ACC112 (cell line): Measurements from ENCODE around the gene RERG.

ENCODE experiments used
- H2AFZ ChIP-seq: fragments of 200-600 bp; sonication (generic); one replicate; pipeline ENCODE4 v1.6.0; 2017; ENCODE audit warnings: antibody characterized with exemption, low read length; ENCODE audit not compliant: unreplicated experiment
- H3K27ac ChIP-seq: fragments of 200-600 bp; sonication (generic); 2 replicates; pipeline ENCODE4 v1.5.1; 2014; ENCODE audit warnings: low read depth, mild to moderate bottlenecking, antibody characterized with exemption, low read length, moderate library complexity
- H3K27me3 ChIP-seq: fragments of 200-600 bp; sonication (generic); 2 replicates; pipeline ENCODE4 v1.6.1; 2014; ENCODE audit warnings: mild to moderate bottlenecking, antibody characterized with exemption, low read length, moderate library complexity, mixed read lengths; ENCODE audit not compliant: insufficient read depth
- H3K36me3 ChIP-seq: fragments of 200-600 bp; sonication (generic); 2 replicates; pipeline ENCODE4 v1.6.1; 2016; ENCODE audit warnings: mild to moderate bottlenecking, antibody characterized with exemption, low read length, moderate library complexity, mixed read lengths; ENCODE audit not compliant: insufficient read depth
- H3K4me1 ChIP-seq: fragments of 200-600 bp; sonication (generic); one replicate; pipeline ENCODE4 v1.6.1; 2016; ENCODE audit warnings: low read length, mixed read lengths; ENCODE audit not compliant: insufficient read depth, unreplicated experiment, control insufficient read depth
- H3K4me3 ChIP-seq: fragments of 200-600 bp; sonication (generic); 2 replicates; pipeline ENCODE4 v1.5.1; 2014; ENCODE audit warnings: mild to moderate bottlenecking, low read depth, low read length
- H3K79me2 ChIP-seq: fragments of 200-600 bp; sonication (generic); one replicate; pipeline ENCODE4 v1.6.0; 2016; ENCODE audit warnings: low read length; ENCODE audit not compliant: control insufficient read depth, unreplicated experiment, insufficient read depth

RERG gene

GRCh38 chr12:15188127-15188526 lies 33.1 kb downstream of the RERG start:
- no peak overlapping the region for H3K27ac ChIP-seq
- no peak overlapping the region for H2AFZ ChIP-seq
- no peak overlapping the region for H3K4me3 ChIP-seq
- H3K27me3 ChIP-seq: no peaks in the 10 kb centered on the region
- no peaks in the 10 kb centered on the region for H3K36me3 ChIP-seq
- peaks cover 10% of the 10 kb centered on the region for H3K4me1 ChIP-seq
- no peaks in the 10 kb centered on the region for H3K79me2 ChIP-seq

GRCh38 chr12:15186597-15186996 lies 34.6 kb downstream of the RERG start:
- H3K79me2 ChIP-seq: no peaks in the 10 kb centered on the region
- H3K27me3 ChIP-seq: no peaks in the 10 kb centered on the region
- H2AFZ ChIP-seq: no peak overlapping the region
- no peak overlapping the region for H3K27ac ChIP-seq
- H3K4me3 ChIP-seq: no peak overlapping the region
- H3K36me3 ChIP-seq: no peaks in the 10 kb centered on the region
- H3K4me1 ChIP-seq: no peaks in the 10 kb centered on the region

GRCh38 chr12:15184484-15184883 lies 36.7 kb downstream of the RERG start:
- no peaks in the 10 kb centered on the region for H3K27me3 ChIP-seq

GRCh38 chr12:15183821-15184220 lies 37.4 kb downstream of the RERG start:
- Histone ChIP-seq H3K27me3 (no peaks in the 10 kb centered on the region), H3K4me1 (no peaks in the 10 kb centered on the region), H2AFZ (no peak overlapping the region), H3K4me3 (no peak overlapping the region), H3K36me3 (no peaks in the 10 kb centered on the region), H3K27ac (no peak overlapping the region), H3K79me2 (no peaks in the 10 kb centered on the region)

More at GRCh38 chr12:15184484-15184883, 36.7 kb downstream of the RERG start:
- Histone ChIP-seq H3K79me2 (no peaks in the 10 kb centered on the region), H2AFZ (no peak overlapping the region), H3K4me3 (no peak overlapping the region), H3K27ac (no peak overlapping the region), H3K4me1 (no peaks in the 10 kb centered on the region), H3K36me3 (no peaks in the 10 kb centered on the region)

GRCh38 chr12:15181017-15181683 lies 40.1 kb downstream of the RERG start:
- H3K79me2 ChIP-seq: no peaks in the 10 kb centered on the region
- no peaks in the 10 kb centered on the region for H3K4me1 ChIP-seq
- no peak overlapping the region for H3K27ac ChIP-seq
- no peak overlapping the region for H3K4me3 ChIP-seq
- H3K27me3 ChIP-seq: no peaks in the 10 kb centered on the region
- H3K36me3 ChIP-seq: no peaks in the 10 kb centered on the region
- H2AFZ ChIP-seq: no peak overlapping the region

GRCh38 chr12:15180325-15180724 lies 40.9 kb downstream of the RERG start:
- H3K27ac ChIP-seq: no peak overlapping the region
- no peaks in the 10 kb centered on the region for H3K79me2 ChIP-seq
- no peak overlapping the region for H3K4me3 ChIP-seq
- no peaks in the 10 kb centered on the region for H3K36me3 ChIP-seq
- no peaks in the 10 kb centered on the region for H3K27me3 ChIP-seq
- H3K4me1 ChIP-seq: no peaks in the 10 kb centered on the region
- no peak overlapping the region for H2AFZ ChIP-seq

- H3K79me2 ChIP-seq: no peaks in the 10 kb centered on the region
- no peaks in the 10 kb centered on the region for H3K36me3 ChIP-seq
- H3K4me3 ChIP-seq: no peak overlapping the region
- H3K4me1 ChIP-seq: no peaks in the 10 kb centered on the region
- H3K27me3 ChIP-seq: no peaks in the 10 kb centered on the region
- no peak overlapping the region for H3K27ac ChIP-seq
- no peak overlapping the region for H2AFZ ChIP-seq
Measured at GRCh38 chr12:15179672-15180071, 41.5 kb downstream of the RERG start.

GRCh38 chr12:15173142-15173541 lies 48.1 kb downstream of the RERG start:
- H2AFZ ChIP-seq: no peak overlapping the region
- no peaks in the 10 kb centered on the region for H3K4me1 ChIP-seq
- H3K27ac ChIP-seq: no peak overlapping the region
- no peaks in the 10 kb centered on the region for H3K36me3 ChIP-seq
- H3K79me2 ChIP-seq: no peaks in the 10 kb centered on the region
- no peak overlapping the region for H3K4me3 ChIP-seq
- H3K27me3 ChIP-seq: no peaks in the 10 kb centered on the region

GRCh38 chr12:15172060-15172822 lies 49.0 kb downstream of the RERG start:
- no peaks in the 10 kb centered on the region for H3K36me3 ChIP-seq
- no peaks in the 10 kb centered on the region for H3K4me1 ChIP-seq
- no peak overlapping the region for H3K27ac ChIP-seq
- no peaks in the 10 kb centered on the region for H3K79me2 ChIP-seq
- H2AFZ ChIP-seq: no peak overlapping the region
- H3K27me3 ChIP-seq: no peaks in the 10 kb centered on the region
- no peak overlapping the region for H3K4me3 ChIP-seq

GRCh38 chr12:15171012-15171655 lies 50.1 kb downstream of the RERG start:
- H3K4me1 ChIP-seq: no peaks in the 10 kb centered on the region
- H2AFZ ChIP-seq: no peak overlapping the region
- H3K4me3 ChIP-seq: no peak overlapping the region
- H3K79me2 ChIP-seq: no peaks in the 10 kb centered on the region
- no peaks in the 10 kb centered on the region for H3K27me3 ChIP-seq
- H3K36me3 ChIP-seq: no peaks in the 10 kb centered on the region
- no peak overlapping the region for H3K27ac ChIP-seq
